DOHH2 (cell line): Measurements from ENCODE around the gene CNTN4.

ENCODE experiments used
- H3F3A ChIP-seq: fragments of 200-600 bp; sonication (generic), shearing (Covaris generic); 2 replicates; pipeline ENCODE4 v1.6.0; 2016; ENCODE audit warnings: antibody characterized with exemption, mild to moderate bottlenecking; ENCODE audit not compliant: control insufficient read depth, insufficient read depth
- H3K27ac ChIP-seq: fragments of 200-600 bp; sonication (generic); 2 replicates; pipeline ENCODE4 v1.5.1; 2014; ENCODE audit warnings: low read depth, mild to moderate bottlenecking, low read length, moderate library complexity
- H3K27me3 ChIP-seq: fragments of 200-600 bp; sonication (generic); 2 replicates; pipeline ENCODE4 v1.6.1; 2014; ENCODE audit warnings: mild to moderate bottlenecking, low read length, mixed read lengths; ENCODE audit not compliant: control insufficient read depth
- H3K36me3 ChIP-seq: fragments of 200-600 bp; sonication (generic); 2 replicates; pipeline ENCODE4 v1.6.1; 2014; ENCODE audit warnings: mild to moderate bottlenecking, low read length, moderate library complexity, mixed read lengths; ENCODE audit not compliant: control insufficient read depth
- H3K4me1 ChIP-seq: fragments of 200-600 bp; sonication (generic); 2 replicates; pipeline ENCODE4 v1.6.1; 2014; ENCODE audit warnings: mild to moderate bottlenecking, low read length, mixed read lengths; ENCODE audit not compliant: control insufficient read depth
- H3K4me2 ChIP-seq: fragments of 200-600 bp; sonication (generic); 2 replicates; pipeline ENCODE4 v1.6.0; 2014; ENCODE audit warnings: mild to moderate bottlenecking, low read length, moderate library complexity
- H3K4me3 ChIP-seq: fragments of 200-600 bp; sonication (generic); 2 replicates; pipeline ENCODE4 v1.5.1; 2014; ENCODE audit warnings: mild to moderate bottlenecking, low read length, mixed read lengths
- H3K79me2 ChIP-seq: fragments of 200-600 bp; sonication (generic); 2 replicates; pipeline ENCODE4 v1.6.1; 2014; ENCODE audit warnings: mild to moderate bottlenecking, low read length, mixed read lengths; ENCODE audit not compliant: control insufficient read depth
- H3K9me2 ChIP-seq: fragments of 200-600 bp; sonication (generic); replicated peaks from 2 replicates; pipeline ENCODE4 v1.6.1; 2014; ENCODE audit warnings: mild to moderate bottlenecking, low read length, mixed read lengths; ENCODE audit not compliant: control insufficient read depth
- H3K9me3 ChIP-seq: fragments of 200-600 bp; sonication (generic); 2 replicates; pipeline ENCODE4 v1.6.1; 2014; ENCODE audit warnings: antibody characterized with exemption, low read length, mixed read lengths; ENCODE audit not compliant: control insufficient read depth, insufficient read depth
- H4K20me1 ChIP-seq: fragments of 200-600 bp; sonication (generic); 2 replicates; pipeline ENCODE4 v1.6.0; 2014; ENCODE audit warnings: low read depth, mild to moderate bottlenecking, antibody characterized with exemption, low read length, moderate library complexity; ENCODE audit not compliant: control insufficient read depth, insufficient read depth
- EZH2phosphoT487 ChIP-seq: fragments of 200-600 bp; sonication (generic); IDR thresholded peaks from 2 replicates; pipeline ENCODE4 v1.6.1; 2017; ENCODE audit warnings: borderline replicate concordance, mild to moderate bottlenecking, antibody characterized with exemption, low read length, moderate library complexity, mixed read lengths
- TF ChIP-seq, protein P1 (sequence below): fragments of 200-600 bp; sonication (generic); IDR thresholded peaks from one replicate; pipeline ENCODE4 v1.5.1; 2014; ENCODE audit warnings: antibody characterized with exemption, mild to moderate bottlenecking, low read depth, low read length; ENCODE audit not compliant: poor library complexity, severe bottlenecking

CNTN4 gene

DNA sequence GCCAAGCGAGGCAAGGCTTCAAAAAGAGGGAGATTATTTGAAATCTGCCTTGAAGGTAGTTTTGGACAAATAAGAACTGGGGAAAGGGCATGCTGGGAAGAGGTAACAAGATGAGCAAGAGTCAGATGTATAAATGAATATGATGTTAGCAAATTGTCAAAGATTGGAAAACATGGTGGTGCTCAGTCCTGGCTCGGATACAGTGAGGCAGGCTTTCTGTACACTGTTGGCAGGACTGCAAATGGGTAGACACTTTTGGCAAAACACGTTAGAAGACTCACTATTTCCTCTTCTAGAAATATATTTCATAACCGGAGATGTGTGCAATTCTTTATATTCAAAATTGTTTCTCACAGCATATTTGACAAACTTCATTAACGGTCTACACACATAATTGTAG, 581.6 kb downstream of the CNTN4 start:
- H3K4me1 ChIP-seq: no peaks in the 10 kb centered on the region
- no peaks in the 10 kb centered on the region for H3K27me3 ChIP-seq
- no peak overlapping the region for H3K27ac ChIP-seq
- no peaks in the 10 kb centered on the region for H3K79me2 ChIP-seq
- H3F3A ChIP-seq: no peaks in the 10 kb centered on the region
- no peak overlapping the region for H3K4me3 ChIP-seq
- H4K20me1 ChIP-seq: no peaks in the 10 kb centered on the region
- no peaks in the 10 kb centered on the region for H3K9me2 ChIP-seq
- H3K36me3 ChIP-seq: no peaks in the 10 kb centered on the region
- H3K4me2 ChIP-seq: no peak overlapping the region
- TF ChIP-seq EZH2phosphoT487: no peak
- TF ChIP-seq, protein P1, sequence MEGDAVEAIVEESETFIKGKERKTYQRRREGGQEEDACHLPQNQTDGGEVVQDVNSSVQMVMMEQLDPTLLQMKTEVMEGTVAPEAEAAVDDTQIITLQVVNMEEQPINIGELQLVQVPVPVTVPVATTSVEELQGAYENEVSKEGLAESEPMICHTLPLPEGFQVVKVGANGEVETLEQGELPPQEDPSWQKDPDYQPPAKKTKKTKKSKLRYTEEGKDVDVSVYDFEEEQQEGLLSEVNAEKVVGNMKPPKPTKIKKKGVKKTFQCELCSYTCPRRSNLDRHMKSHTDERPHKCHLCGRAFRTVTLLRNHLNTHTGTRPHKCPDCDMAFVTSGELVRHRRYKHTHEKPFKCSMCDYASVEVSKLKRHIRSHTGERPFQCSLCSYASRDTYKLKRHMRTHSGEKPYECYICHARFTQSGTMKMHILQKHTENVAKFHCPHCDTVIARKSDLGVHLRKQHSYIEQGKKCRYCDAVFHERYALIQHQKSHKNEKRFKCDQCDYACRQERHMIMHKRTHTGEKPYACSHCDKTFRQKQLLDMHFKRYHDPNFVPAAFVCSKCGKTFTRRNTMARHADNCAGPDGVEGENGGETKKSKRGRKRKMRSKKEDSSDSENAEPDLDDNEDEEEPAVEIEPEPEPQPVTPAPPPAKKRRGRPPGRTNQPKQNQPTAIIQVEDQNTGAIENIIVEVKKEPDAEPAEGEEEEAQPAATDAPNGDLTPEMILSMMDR: no peak
- H3K9me3 ChIP-seq: no peaks in the 10 kb centered on the region; the same call in 1 of the 2 replicates

- Histone ChIP-seq H3K27ac (no peak overlapping the region), H3K4me3 (no peak overlapping the region), H4K20me1 (no peaks in the 10 kb centered on the region), H3F3A (no peaks in the 10 kb centered on the region), H3K79me2 (no peaks in the 10 kb centered on the region), H3K4me1 (no peaks in the 10 kb centered on the region), H3K4me2 (no peak overlapping the region), H3K36me3 (no peaks in the 10 kb centered on the region), H3K9me3 (no peaks in the 10 kb centered on the region; the same call in 1 of the 2 replicates), H3K27me3 (no peaks in the 10 kb centered on the region), H3K9me2 (no peaks in the 10 kb centered on the region)
- TF ChIP-seq, protein P1: no peak
- TF ChIP-seq EZH2phosphoT487: no peak
These were observed 585.4 kb downstream of the CNTN4 start for GRCh38 chr3:2684046-2684445.

- Histone ChIP-seq H3K27me3 (no peaks in the 10 kb centered on the region), H3F3A (no peaks in the 10 kb centered on the region), H3K4me1 (no peaks in the 10 kb centered on the region), H3K4me2 (no peak overlapping the region), H3K9me3 (no peaks in the 10 kb centered on the region; the same call in 1 of the 2 replicates), H4K20me1 (no peaks in the 10 kb centered on the region), H3K79me2 (no peaks in the 10 kb centered on the region), H3K27ac (no peak overlapping the region), H3K36me3 (no peaks in the 10 kb centered on the region), H3K4me3 (no peak overlapping the region), H3K9me2 (no peaks in the 10 kb centered on the region)
- TF ChIP-seq, protein P1: no peak
- TF ChIP-seq EZH2phosphoT487: no peak
These were observed 588.3 kb downstream of the CNTN4 start for GRCh38 chr3:2686816-2687502.
